ENCODE measurements around the gene MATN1.

DNA sequence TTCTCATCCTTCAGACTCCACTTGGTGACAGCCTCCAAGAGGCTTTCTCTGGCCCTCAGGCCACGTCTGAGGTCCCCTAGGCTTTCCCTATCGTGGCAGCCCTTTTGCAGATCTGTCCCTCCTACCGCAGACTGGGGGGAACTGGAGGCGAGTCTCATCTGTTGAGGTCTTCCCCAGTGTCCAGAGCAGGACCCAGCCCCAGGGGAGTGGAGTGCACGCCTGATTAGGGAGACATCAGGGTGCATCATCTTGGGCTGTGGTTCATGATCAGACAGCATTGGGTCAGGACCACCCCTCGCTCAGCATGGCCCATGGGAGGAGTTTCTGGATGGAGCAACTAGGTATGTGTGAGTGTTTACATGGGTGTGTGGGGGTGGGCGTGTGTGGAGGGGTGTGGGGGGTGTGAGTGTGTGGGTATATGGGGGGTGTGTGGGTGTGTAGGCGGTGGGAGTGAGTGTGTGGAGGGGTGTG lies 8.5 kb upstream of the MATN1 start:
- TF ChIP-seq, protein P1, sequence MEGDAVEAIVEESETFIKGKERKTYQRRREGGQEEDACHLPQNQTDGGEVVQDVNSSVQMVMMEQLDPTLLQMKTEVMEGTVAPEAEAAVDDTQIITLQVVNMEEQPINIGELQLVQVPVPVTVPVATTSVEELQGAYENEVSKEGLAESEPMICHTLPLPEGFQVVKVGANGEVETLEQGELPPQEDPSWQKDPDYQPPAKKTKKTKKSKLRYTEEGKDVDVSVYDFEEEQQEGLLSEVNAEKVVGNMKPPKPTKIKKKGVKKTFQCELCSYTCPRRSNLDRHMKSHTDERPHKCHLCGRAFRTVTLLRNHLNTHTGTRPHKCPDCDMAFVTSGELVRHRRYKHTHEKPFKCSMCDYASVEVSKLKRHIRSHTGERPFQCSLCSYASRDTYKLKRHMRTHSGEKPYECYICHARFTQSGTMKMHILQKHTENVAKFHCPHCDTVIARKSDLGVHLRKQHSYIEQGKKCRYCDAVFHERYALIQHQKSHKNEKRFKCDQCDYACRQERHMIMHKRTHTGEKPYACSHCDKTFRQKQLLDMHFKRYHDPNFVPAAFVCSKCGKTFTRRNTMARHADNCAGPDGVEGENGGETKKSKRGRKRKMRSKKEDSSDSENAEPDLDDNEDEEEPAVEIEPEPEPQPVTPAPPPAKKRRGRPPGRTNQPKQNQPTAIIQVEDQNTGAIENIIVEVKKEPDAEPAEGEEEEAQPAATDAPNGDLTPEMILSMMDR (IDR thresholded peaks at IDR 0.05), result no peak
- TF ChIP-seq CHD4 (IDR thresholded peaks at IDR 0.05; ENCODE audit: borderline replicate concordance) (no peak), SMC3 (IDR thresholded peaks at IDR 0.05) (no peak), RARB (CRISPR knock-in tag; IDR thresholded peaks at IDR 0.05) (no peak), EHMT2 (IDR thresholded peaks at IDR 0.05; ENCODE audit: low read depth) (no peak), HOXB13 (CRISPR knock-in tag; IDR thresholded peaks at IDR 0.05; ENCODE audit: low read depth) (no peak), RAD21 (conservative IDR thresholded peaks at IDR 0.05 in 1 of 2, IDR thresholded peaks at IDR 0.05 in 1 of 2) (no peak), POLR2AphosphoS2 (conservative IDR thresholded peaks at IDR 0.05; ENCODE audit: low read length) (no peak), BHLHE40 (IDR thresholded peaks at IDR 0.05; ENCODE audit: low read depth, low read length) (no peak)
- TF ChIP-seq, protein P2, sequence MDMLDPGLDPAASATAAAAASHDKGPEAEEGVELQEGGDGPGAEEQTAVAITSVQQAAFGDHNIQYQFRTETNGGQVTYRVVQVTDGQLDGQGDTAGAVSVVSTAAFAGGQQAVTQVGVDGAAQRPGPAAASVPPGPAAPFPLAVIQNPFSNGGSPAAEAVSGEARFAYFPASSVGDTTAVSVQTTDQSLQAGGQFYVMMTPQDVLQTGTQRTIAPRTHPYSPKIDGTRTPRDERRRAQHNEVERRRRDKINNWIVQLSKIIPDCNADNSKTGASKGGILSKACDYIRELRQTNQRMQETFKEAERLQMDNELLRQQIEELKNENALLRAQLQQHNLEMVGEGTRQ (IDR thresholded peaks at IDR 0.05), result no peak
- TF ChIP-seq, protein P3, sequence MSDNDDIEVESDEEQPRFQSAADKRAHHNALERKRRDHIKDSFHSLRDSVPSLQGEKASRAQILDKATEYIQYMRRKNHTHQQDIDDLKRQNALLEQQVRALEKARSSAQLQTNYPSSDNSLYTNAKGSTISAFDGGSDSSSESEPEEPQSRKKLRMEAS (IDR thresholded peaks at IDR 0.05), result no peak
